Body of pancreas (tissue), 4 donors: ENCODE results near the gene CYP2W1. TPM values are rescaled to one million over a fixed set of nuclear protein-coding genes. Genes with fewer than 3 reads are reported as not detected.

Experiments used
- ATAC-seq: fragments of 150-250 bp; one replicate; pipeline ENCODE4 v1.9.1; 2016
- DNase-seq, 4 donors: peaks; one replicate each; pipeline ENCODE4 v3.0.0-alpha.2; 2019
- H3K27ac ChIP-seq, 4 donors: fragments of 200-600 bp; sonication (generic); 1 replicate in 3 of 4; 2 replicates in 1 of 4; pipeline versions ENCODE4 v1.5.1 to v1.6.1; 2016 to 2019; ENCODE audit warnings: mild to moderate bottlenecking in 1 of 4, mixed read lengths in 1 of 4, moderate library complexity in 1 of 4
- H3K27me3 ChIP-seq, 2 donors: fragments of 200-600 bp; sonication (generic); one replicate each; pipeline ENCODE4 v1.6.0; 2016; ENCODE audit warnings: mild to moderate bottlenecking in 1 of 2
- H3K36me3 ChIP-seq, 2 donors: fragments of 200-600 bp; sonication (generic); replicated peaks in 1 of 2; 2 replicates each; pipeline ENCODE4 v1.5.1; 2016; ENCODE audit warnings: low read depth in 2 of 2; ENCODE audit not compliant: insufficient read depth in 1 of 2
- H3K4me1 ChIP-seq: fragments of 200-600 bp; sonication (generic); one replicate; pipeline ENCODE4 v1.6.0; 2016
- H3K4me3 ChIP-seq, 2 donors: fragments of 200-600 bp; sonication (generic); 1 replicate in 1 of 2; 2 replicates in 1 of 2; pipeline ENCODE4 v1.5.1; 2016 to 2019
- H3K9me3 ChIP-seq, 3 donors: fragments of 200-600 bp; sonication (generic); 1 replicate in 2 of 3; 2 replicates in 1 of 3; pipeline ENCODE4 v1.5.1; 2016
- CTCF ChIP-seq, 7 experiments: fragments of 450-650 bp in 4 of 7; fragments of 200-600 bp in 3 of 7; sonication (generic) in 3 of 7; IDR thresholded peaks; one replicate each; pipeline ENCODE4 v1.5.1; 2016 to 2019; ENCODE audit warnings: antibody characterized with exemption in 7 of 7
- POLR2A ChIP-seq, 3 donors: fragments of 450-650 bp; IDR thresholded peaks; one replicate each; pipeline ENCODE4 v1.6.1; 2016; ENCODE audit warnings: antibody characterized with exemption in 3 of 3, mild to moderate bottlenecking in 2 of 3
- WGBS, 2 donors: methylation state at CpG; one replicate each; pipeline ENCODE4 v1.1.5; 2017; 5-methylcytosine and 5-hydroxymethylcytosine counted together
- intact Hi-C: fragments of 100-400 bp; cut with DNase I; formaldehyde crosslinking; loops from one replicate; pipeline ENCODE4 v1.15.1; 2023
- total RNA-seq, 2 donors: library from RNA; depleted of rRNA; stranded (reverse); fragments of >200 nt; gene quantifications; one replicate each; pipeline ENCODE4 v1.1.0, GENCODE V29; 2016

The CYP2W1 gene
- total RNA-seq, 2 donors from 2014 or later: not detected

GRCh38 chr7:988426-988911, 5.5 kb downstream of the CYP2W1 start:
- intact Hi-C loops: no loop called here
- ATAC-seq (no peak), DNase-seq (peak in 1 of 4 donors; percentile 38)
- Histone ChIP-seq H3K9me3 (no peaks in the 10 kb centered on the region), H3K36me3 (no peaks in the 10 kb centered on the region), H3K4me3 (no peak overlapping the region), H3K4me1 (peaks cover 39% of the 10 kb centered on the region), H3K27me3 (no peaks in the 10 kb centered on the region), H3K27ac (no peak overlapping the region)
- TF ChIP-seq CTCF (IDR thresholded peaks at IDR 0.05) (no peak), POLR2A (IDR thresholded peaks at IDR 0.05) (no peak)
- WGBS, 2 donors: 36 to 81% methylated on average over 5 to 23 of the region's 24 CpGs

- Histone ChIP-seq H3K4me3 (no peak overlapping the region), H3K27me3 (no peaks in the 10 kb centered on the region), H3K27ac (no peak overlapping the region), H3K9me3 (no peaks in the 10 kb centered on the region), H3K4me1 (peaks cover 40% of the 10 kb centered on the region), H3K36me3 (no peaks in the 10 kb centered on the region)
- intact Hi-C loops: no loop called here
- 53 to 72% methylated on average over 5 to 8 of the region's 15 CpGs for WGBS, 2 donors
- TF ChIP-seq POLR2A (IDR thresholded peaks at IDR 0.05) (no peak), CTCF (IDR thresholded peaks at IDR 0.05) (no peak)
- DNase-seq (no peak), ATAC-seq (no peak)
Observed at GRCh38 chr7:988963-989529, 6.1 kb downstream of the CYP2W1 start.

GRCh38 chr7:990352-990932, 7.5 kb downstream of the CYP2W1 start:
- H3K36me3 ChIP-seq: no peaks in the 10 kb centered on the region

GRCh38 chr7:990933-991728, 8.2 kb downstream of the CYP2W1 start:
- H3K27me3 ChIP-seq: no peaks in the 10 kb centered on the region
- no peak for DNase-seq
- WGBS, 2 donors: 68 to 71% methylated on average over 19 to 33 of the region's 35 CpGs

More at GRCh38 chr7:990352-990932, 7.5 kb downstream of the CYP2W1 start:
- ATAC-seq: no peak
- intact Hi-C loops: loop anchor here (10.0 kb wide), 1 partner anchor 184 kb away; no protein-coding TSS in a partner anchor
- Histone ChIP-seq H3K27ac (no peak overlapping the region), H3K4me3 (no peak overlapping the region), H3K9me3 (no peaks in the 10 kb centered on the region), H3K27me3 (no peaks in the 10 kb centered on the region), H3K4me1 (peaks cover 40% of the 10 kb centered on the region)
- WGBS, 2 donors: 90 to 95% methylated on average over 20 to 34 of the region's 36 CpGs
- TF ChIP-seq CTCF (IDR thresholded peaks at IDR 0.05) (no peak), POLR2A (IDR thresholded peaks at IDR 0.05) (no peak)
- DNase-seq: no peak

More at GRCh38 chr7:990933-991728, 8.2 kb downstream of the CYP2W1 start:
- intact Hi-C loops: loop anchor here (10.0 kb wide), 1 partner anchor 184 kb away; no protein-coding TSS in a partner anchor
- no peak for ATAC-seq
- Histone ChIP-seq H3K9me3 (no peaks in the 10 kb centered on the region), H3K4me3 (no peak overlapping the region), H3K27ac (no peak overlapping the region), H3K36me3 (no peaks in the 10 kb centered on the region), H3K4me1 (peaks cover 34% of the 10 kb centered on the region)
- TF ChIP-seq POLR2A (IDR thresholded peaks at IDR 0.05) (no peak), CTCF (IDR thresholded peaks at IDR 0.05) (no peak)
